ENCODE results near the gene TDRD10. TPM values are rescaled to one million over a fixed set of nuclear protein-coding genes. Genes with fewer than 3 reads are reported as not detected.

Gene TDRD10
- total and polyA plus RNA-seq, 2 experiments from 2014 or later: 0.51 to 1.0 TPM

- Histone ChIP-seq H3K36me3 (peaks cover 7% of the 10 kb centered on the region), H3K4me1 (ENCODE audit: low read depth) (no peaks in the 10 kb centered on the region), H3K27me3 (peaks cover 4% of the 10 kb centered on the region), H3K4me3 (no peak overlapping the region), H3K27ac (no peak overlapping the region), H3K9me3 (ENCODE audit: low read depth) (no peaks in the 10 kb centered on the region)
- DNase-seq (ENCODE audit: low read depth in 1 of 2, low spot score in 1 of 2): peak; percentile 27 to 51
- TF ChIP-seq, protein P1, sequence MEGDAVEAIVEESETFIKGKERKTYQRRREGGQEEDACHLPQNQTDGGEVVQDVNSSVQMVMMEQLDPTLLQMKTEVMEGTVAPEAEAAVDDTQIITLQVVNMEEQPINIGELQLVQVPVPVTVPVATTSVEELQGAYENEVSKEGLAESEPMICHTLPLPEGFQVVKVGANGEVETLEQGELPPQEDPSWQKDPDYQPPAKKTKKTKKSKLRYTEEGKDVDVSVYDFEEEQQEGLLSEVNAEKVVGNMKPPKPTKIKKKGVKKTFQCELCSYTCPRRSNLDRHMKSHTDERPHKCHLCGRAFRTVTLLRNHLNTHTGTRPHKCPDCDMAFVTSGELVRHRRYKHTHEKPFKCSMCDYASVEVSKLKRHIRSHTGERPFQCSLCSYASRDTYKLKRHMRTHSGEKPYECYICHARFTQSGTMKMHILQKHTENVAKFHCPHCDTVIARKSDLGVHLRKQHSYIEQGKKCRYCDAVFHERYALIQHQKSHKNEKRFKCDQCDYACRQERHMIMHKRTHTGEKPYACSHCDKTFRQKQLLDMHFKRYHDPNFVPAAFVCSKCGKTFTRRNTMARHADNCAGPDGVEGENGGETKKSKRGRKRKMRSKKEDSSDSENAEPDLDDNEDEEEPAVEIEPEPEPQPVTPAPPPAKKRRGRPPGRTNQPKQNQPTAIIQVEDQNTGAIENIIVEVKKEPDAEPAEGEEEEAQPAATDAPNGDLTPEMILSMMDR (IDR thresholded peaks at IDR 0.05; ENCODE audit: low read depth, low read length): no peak
Observed at GRCh38 chr1:154574716-154575115, 72.7 kb downstream of the TDRD10 start.

DNA sequence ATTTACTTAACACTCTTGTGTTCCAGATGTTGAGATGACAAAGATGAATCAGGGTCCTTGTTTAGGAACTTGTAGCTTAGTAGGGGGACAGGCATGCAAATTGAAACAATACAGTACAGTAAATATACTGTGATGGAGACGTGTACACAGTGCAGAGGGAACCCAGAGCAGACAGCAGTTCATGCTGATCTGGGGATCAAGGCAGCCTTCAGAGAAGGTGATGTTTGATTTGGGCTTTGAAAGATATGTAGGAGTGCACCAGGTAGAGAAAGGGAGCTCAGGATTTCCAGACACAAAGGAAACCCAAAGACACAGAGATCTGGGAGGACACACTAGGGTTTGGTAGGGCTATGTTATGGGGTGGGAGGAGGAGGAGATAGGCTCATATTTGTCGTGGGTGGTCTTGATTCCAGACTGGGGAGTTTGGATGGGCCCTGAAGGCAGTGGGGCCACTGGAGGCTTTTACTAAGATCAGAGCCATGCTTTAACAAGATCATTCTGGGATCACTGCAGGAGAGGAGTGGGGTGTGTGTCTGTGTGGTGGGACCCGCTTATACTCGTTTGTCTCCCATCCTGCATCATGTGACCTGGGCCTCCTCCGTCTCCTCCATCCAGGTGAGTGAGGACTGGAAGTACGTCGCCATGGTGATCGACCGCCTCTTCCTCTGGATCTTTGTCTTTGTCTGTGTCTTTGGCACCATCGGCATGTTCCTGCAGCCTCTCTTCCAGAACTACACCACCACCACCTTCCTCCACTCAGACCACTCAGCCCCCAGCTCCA, 73.3 kb downstream of the TDRD10 start:
- H3K4me1 ChIP-seq (ENCODE audit: low read depth): no peaks in the 10 kb centered on the region

GRCh38 chr1:154575951-154576566, 74.0 kb downstream of the TDRD10 start:
- Histone ChIP-seq H3K9me3 (ENCODE audit: low read depth) (no peaks in the 10 kb centered on the region), H3K4me3 (no peak overlapping the region), H3K27me3 (no peaks in the 10 kb centered on the region), H3K36me3 (peaks cover 17% of the 10 kb centered on the region), H3K4me1 (ENCODE audit: low read depth) (no peaks in the 10 kb centered on the region), H3K27ac (no peak overlapping the region)
- DNase-seq (ENCODE audit: low read depth in 1 of 2, low spot score in 1 of 2): no peak
- TF ChIP-seq, protein P1 (IDR thresholded peaks at IDR 0.05; ENCODE audit: low read depth, low read length): no peak

More for the DNA sequence above, 73.3 kb downstream of the TDRD10 start:
- no peaks in the 10 kb centered on the region for H3K9me3 ChIP-seq (ENCODE audit: low read depth)
- H3K36me3 ChIP-seq: peaks cover 10% of the 10 kb centered on the region
- TF ChIP-seq, protein P1 (IDR thresholded peaks at IDR 0.05; ENCODE audit: low read depth, low read length): no peak
- H3K27me3 ChIP-seq: no peaks in the 10 kb centered on the region
- no peak overlapping the region for H3K4me3 ChIP-seq
- no peak for DNase-seq (ENCODE audit: low read depth in 1 of 2, low spot score in 1 of 2)
- H3K27ac ChIP-seq: no peak overlapping the region

DNA sequence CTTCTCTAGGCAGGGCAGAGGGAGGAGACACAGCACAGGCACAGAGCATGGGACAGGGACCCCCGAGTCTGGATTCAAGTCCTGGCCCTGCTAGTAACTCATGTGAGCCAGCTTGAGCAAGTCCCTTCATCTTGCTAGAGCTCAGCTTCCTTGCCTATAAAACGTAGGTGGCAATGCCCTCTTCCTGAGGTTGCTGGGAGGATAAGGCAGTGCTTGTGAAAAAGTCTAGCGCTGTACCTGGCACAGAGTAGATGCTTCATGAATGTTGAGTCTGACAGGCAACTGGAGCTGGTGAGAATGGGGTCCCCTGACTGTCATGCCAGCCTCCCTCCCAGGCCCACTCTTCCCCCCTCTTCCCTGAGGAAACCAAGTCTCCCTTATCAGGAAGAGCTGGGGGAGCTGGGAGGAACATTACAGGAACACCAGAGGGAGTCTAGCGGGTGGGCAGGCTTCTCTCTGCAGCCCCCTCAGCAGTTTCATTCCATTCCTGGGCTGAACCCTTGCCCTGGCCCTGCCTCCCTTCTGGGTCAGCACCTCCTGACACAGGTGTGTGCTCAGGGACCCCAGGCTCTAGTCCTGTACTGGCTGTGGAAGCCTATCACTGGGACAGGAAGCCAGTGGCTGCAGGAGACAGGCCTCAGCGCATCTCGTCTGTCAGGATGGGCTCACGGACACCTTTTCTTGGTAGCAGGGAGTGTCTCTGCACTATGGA, 75.5 kb downstream of the TDRD10 start:
- TF ChIP-seq, protein P1 (IDR thresholded peaks at IDR 0.05; ENCODE audit: low read depth, low read length): no peak
- no peaks in the 10 kb centered on the region for H3K4me1 ChIP-seq (ENCODE audit: low read depth)
- H3K36me3 ChIP-seq: peaks cover 21% of the 10 kb centered on the region
- no peaks in the 10 kb centered on the region for H3K9me3 ChIP-seq (ENCODE audit: low read depth)
- DNase-seq (ENCODE audit: low read depth in 1 of 2, low spot score in 1 of 2): no peak
- H3K27me3 ChIP-seq: no peaks in the 10 kb centered on the region
- no peak overlapping the region for H3K27ac ChIP-seq
- no peak overlapping the region for H3K4me3 ChIP-seq

DNA sequence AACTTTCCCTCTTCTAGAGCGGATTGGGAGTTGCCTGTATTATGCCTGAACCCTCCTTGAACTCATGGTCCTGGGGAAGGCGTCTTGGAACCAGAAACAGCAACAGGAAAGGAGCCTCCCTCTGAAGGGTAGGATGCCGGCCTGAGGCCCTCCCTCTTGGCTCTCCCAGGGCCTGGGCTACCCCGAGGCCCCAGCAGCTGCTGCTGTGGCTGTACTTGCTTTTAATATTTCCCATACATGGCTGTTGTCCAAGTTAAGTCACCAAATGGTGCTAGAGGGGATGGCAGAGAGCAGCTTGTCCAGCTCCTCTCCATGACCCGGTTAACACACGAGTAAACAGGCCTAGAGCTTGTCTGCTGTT, 76.0 kb downstream of the TDRD10 start:
- no peak overlapping the region for H3K27ac ChIP-seq
- no peaks in the 10 kb centered on the region for H3K9me3 ChIP-seq (ENCODE audit: low read depth)
- no peaks in the 10 kb centered on the region for H3K4me1 ChIP-seq (ENCODE audit: low read depth)
- TF ChIP-seq, protein P1 (IDR thresholded peaks at IDR 0.05; ENCODE audit: low read depth, low read length): no peak
- H3K4me3 ChIP-seq: no peak overlapping the region
- H3K36me3 ChIP-seq: peaks cover 26% of the 10 kb centered on the region
- peak in 1 of 2 donors; percentile 17 for DNase-seq (ENCODE audit: low read depth in 1 of 2, low spot score in 1 of 2)
- no peaks in the 10 kb centered on the region for H3K27me3 ChIP-seq

Measured in cardiac muscle cell (in vitro differentiated cells and primary cell).